Measurements from ENCODE around the gene BTRC. TPM values are rescaled to one million over a fixed set of nuclear protein-coding genes. Genes with fewer than 3 reads are reported as not detected.
"Not testable (repeated sequence)": the region's sequence is repeated elsewhere in the genome, so short reads cannot be mapped to it uniquely, and the experiment has no call there.

Gene BTRC
- total RNA-seq, 3 donors from 2014 or later = 12.4 to 19.5 (median 16.0) TPM

GRCh38 chr10:101379663-101380352 is 25.8 kb downstream of the BTRC start:
- ATAC-seq = no peak
- Histone ChIP-seq H3K9me3 (no peaks in the 10 kb centered on the region), H3K4me3 (no peak overlapping the region), H3K36me3 (ENCODE audit: low read depth) (no peaks in the 10 kb centered on the region), H3K4me1 (ENCODE audit: low read depth) (no peaks in the 10 kb centered on the region)
- intact Hi-C loops (cut with DNase I, micrococcal nuclease) = no loop called here
- DNase-seq = no peak
- TF ChIP-seq CTCF (IDR thresholded peaks at IDR 0.05) = no peak

- ATAC-seq (no peak), DNase-seq (no peak)
- no peaks in the 10 kb centered on the region for H3K4me1 ChIP-seq (ENCODE audit: low read depth)
- no peaks in the 10 kb centered on the region for H3K36me3 ChIP-seq (ENCODE audit: low read depth)
- no peaks in the 10 kb centered on the region for H3K9me3 ChIP-seq
- intact Hi-C loops (cut with DNase I, micrococcal nuclease) = no loop called here
- no peak for TF ChIP-seq CTCF (IDR thresholded peaks at IDR 0.05)
- H3K4me3 ChIP-seq = no peak overlapping the region
These were observed 26.5 kb downstream of the BTRC start for GRCh38 chr10:101380353-101381017.

- no peak for TF ChIP-seq CTCF (IDR thresholded peaks at IDR 0.05)
- no peak overlapping the region for H3K4me3 ChIP-seq
- H3K9me3 ChIP-seq = no peaks in the 10 kb centered on the region
- no peak for ATAC-seq
- DNase-seq = no peak
- peaks cover 3% of the 10 kb centered on the region for H3K4me1 ChIP-seq (ENCODE audit: low read depth)
- intact Hi-C loops (cut with DNase I, micrococcal nuclease) = no loop called here
- H3K36me3 ChIP-seq (ENCODE audit: low read depth) = no peaks in the 10 kb centered on the region
These were observed 32.1 kb downstream of the BTRC start for GRCh38 chr10:101385866-101386658.

- intact Hi-C loops (cut with DNase I, micrococcal nuclease) = no loop called here
- peaks cover 3% of the 10 kb centered on the region for H3K4me1 ChIP-seq (ENCODE audit: low read depth)
- H3K36me3 ChIP-seq (ENCODE audit: low read depth) = no peaks in the 10 kb centered on the region
- ATAC-seq = no peak
- H3K4me3 ChIP-seq = no peak overlapping the region
- H3K9me3 ChIP-seq = no peaks in the 10 kb centered on the region
- DNase-seq = no peak
- TF ChIP-seq CTCF (IDR thresholded peaks at IDR 0.05) = no peak
These were observed 32.8 kb downstream of the BTRC start for GRCh38 chr10:101386659-101387259.

GRCh38 chr10:101388676-101389276 is 34.8 kb downstream of the BTRC start:
- no peak for TF ChIP-seq CTCF (IDR thresholded peaks at IDR 0.05)
- no peak overlapping the region for H3K4me3 ChIP-seq
- H3K36me3 ChIP-seq (ENCODE audit: low read depth) = no peaks in the 10 kb centered on the region
- ATAC-seq (no peak), DNase-seq (no peak)
- H3K9me3 ChIP-seq = no peaks in the 10 kb centered on the region
- intact Hi-C loops (cut with DNase I, micrococcal nuclease) = no loop called here
- H3K4me1 ChIP-seq (ENCODE audit: low read depth) = peaks cover 3% of the 10 kb centered on the region

GRCh38 chr10:101389532-101389931 is 35.6 kb downstream of the BTRC start:
- DNase-seq; H3K4me3 ChIP-seq; ATAC-seq; H3K4me1 ChIP-seq (ENCODE audit: low read depth); H3K36me3 ChIP-seq (ENCODE audit: low read depth); H3K9me3 ChIP-seq; intact Hi-C loops (cut with DNase I, micrococcal nuclease): not testable (repeated sequence)
